ENCODE results near the gene DCTPP1.

Gene DCTPP1

DNA sequence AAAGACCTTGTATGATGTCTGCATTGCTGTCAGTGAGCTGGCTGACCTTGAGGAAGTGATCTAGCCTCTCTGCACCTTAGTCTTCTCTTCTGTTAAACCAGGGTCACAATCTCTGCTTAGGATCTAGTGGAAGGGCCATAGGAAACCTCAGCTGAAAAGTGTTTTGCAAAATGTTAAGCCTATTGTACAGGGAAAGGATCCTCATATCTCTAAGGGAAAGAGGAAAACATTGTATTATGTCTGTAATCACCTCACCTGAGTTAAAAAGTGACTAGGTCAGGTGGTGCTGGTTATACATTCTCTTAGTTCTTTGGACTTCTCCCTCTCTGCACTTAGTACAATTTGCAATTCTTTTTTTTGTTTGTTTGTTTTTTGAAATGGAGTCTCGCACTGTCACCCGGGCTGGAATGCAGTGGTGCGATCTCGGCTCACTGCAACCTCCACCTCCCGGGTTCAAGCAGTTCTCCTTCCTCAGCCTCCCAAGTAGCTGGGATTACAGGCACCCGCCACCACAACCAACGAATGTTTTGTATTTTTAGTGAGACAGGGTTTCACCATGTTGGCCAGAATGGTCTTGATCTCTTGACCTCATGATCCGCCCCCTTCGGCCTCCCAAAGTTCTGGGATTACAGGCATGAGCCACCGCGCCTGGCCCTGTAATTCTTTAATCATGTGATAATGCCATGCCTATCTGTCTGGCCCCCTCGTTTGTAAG is 17.8 kb upstream of the DCTPP1 start:
- no peak for DNase-seq (ENCODE audit: low read depth, low spot score)

DNA sequence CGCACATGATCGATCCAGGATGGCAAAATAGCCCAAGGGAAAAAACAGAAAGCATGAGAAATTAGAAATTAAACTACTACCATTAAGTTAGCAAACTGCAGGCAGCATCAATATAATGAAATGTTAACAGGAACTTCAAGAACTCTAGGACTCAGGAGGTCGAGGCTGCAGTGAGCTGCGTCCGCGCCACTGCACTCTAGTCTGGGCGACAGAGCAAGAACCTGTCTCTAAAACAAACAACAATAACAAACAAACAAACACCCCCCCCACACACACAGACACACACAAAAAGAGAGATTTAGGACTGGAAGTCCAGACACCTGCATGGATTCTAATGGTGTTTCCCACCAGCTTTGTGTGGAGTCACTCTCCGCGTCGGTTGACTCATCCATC is 16.4 kb upstream of the DCTPP1 start:
- DNase-seq (ENCODE audit: low read depth, low spot score), result no peak

DNA sequence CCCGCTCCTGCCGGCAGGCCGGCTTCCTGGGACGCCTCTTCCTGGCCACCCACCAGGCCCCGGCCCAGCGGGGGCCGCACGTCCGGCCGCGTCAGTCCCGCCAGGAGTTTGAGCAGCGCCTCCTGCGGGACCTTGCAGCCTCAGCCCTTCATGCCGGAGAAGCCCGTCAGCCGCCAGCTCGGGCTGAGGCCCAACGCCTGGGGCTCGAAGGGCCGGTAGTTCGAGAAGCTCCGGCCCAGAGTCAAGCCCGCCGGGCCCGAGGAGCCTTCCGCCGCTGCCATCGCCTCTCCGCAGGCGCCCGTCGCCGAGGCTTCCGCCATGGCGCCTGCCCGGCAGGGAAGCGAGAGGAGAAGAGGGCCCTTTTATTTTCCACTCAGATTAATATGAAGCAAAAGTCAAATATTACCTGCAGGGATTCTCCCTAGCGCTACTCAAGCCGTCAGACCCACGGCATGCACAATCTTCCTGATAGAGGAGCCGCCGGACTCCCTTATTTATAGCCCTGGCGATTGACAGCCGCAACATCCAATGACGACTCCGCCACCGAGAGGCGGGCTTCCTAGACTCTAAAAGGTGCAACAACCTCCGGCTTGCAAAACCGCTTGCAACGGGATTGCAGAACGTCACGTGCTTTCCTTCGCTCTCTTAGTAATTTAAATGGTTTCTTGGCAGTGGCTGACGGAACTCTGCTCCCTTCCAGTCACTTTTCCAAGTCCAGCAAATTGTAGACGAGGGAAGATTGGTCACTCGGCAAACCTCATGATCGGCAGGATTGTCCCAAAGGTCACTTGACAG is 15.8 kb upstream of the DCTPP1 start, which contains the start of gene SEPHS2:
Gene SEPHS2, minus strand, starts transcription at position 467 of the 795 bp plus-strand sequence. Its CDS starts 147 bp downstream, at position 320.
- peak; percentile 98 for DNase-seq (ENCODE audit: low read depth, low spot score)

DNA sequence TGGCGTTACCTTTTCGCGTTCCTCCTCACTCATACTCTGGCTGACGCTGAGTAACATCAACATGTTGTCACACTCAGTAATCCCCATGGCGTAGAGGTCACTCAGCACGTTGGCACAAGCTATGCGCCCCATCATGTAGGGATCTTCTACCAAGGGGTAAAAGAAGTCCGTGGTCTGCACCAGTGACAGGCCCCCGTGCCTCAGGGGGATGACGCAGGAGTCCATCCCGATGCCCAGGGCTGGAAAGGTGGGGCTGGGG is 15.2 kb upstream of the DCTPP1 start:
- no peak for DNase-seq (ENCODE audit: low read depth, low spot score)

DNA sequence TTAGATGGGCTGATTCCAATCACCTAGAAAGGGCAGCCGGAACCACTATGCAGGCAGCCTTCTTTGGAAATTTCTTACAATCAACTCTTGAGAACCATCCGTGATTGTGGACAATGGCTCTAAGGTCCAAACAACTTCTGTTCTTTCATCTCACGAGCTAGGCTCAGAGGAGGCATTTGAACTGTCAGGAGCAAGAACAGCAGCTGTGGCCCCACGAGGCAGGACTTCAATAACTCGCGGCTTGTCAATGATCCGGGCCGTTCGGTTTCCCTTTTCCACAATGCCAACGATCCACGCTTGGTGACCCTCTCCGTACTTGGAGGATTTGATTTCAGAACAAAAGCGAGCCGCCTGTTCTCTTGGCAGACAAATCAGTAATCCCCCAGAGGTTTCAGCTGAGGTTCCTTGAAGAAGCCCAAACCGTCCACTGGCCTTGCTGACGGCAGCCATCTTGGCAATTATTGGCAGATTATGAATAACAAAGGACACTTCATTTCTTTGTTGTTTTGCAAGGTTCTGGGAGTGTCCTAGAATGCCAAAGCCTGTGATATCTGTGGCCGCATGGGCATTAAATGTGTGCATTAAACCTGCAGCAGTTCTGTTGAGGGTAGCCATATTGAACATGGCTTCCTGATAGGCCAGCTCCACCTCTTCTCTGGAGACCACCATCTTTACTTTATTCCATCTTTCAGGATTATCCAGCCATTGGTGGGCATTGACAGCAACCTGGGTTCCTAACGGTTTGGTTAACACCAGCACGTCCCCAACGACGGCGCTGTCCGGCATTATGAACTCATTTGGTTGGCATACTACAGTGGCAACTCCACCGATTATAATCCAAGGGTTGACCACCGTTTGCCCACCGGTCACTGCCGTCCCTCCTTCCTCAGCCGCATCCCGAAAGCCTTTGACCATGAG is 14.7 kb upstream of the DCTPP1 start:
- DNase-seq (ENCODE audit: low read depth, low spot score), result no peak

DNA sequence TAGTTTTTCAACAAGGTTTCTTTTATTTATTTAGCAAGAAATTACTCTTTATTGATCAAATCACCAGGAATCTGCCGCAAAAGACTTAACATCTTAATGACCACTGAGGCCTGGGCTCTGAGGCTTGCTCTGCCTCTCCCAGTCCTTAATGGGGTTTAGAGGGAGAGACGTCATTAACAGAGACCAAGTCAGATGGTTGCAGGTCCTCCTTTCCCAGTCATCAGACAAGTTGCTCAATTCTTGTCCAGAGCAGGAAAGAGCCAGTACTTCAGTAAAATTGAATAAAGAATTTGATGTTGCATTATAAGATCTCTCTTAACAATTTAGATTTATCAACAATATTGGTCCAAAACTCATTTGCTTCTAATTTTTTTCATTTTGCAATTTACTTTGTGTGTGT is 13.8 kb upstream of the DCTPP1 start:
- DNase-seq (ENCODE audit: low read depth, low spot score), result no peak

DNA sequence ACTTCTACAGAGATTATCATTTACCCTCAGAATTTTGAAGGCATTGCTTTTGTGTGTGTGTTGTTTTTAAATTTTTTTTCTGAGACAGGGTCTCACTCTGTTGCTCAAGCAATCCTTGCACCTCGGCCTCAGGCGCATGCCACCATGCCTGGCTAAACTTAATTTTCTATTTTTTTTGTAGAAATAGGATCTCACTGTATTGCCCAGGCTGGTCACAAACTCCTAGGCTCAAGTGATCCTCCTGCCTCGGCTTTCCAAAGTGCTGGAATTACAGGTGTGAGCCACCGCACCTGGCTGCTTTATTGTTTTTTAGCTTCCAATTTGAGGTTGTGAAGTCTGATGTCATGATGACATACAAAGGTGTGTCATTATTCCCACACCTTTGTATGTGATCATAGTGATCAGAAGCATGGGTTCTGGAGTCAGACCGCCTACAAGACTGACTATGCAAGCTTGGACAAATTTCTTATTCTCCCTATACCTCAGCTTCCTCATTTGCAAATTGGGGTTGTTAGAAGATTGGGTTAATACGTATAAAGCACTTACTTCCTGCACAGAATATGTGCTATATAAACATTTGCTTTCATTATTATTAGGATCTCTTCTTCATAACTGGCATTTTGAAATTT is 10.0 kb upstream of the DCTPP1 start:
- no peak for DNase-seq (ENCODE audit: low read depth, low spot score)

DNA sequence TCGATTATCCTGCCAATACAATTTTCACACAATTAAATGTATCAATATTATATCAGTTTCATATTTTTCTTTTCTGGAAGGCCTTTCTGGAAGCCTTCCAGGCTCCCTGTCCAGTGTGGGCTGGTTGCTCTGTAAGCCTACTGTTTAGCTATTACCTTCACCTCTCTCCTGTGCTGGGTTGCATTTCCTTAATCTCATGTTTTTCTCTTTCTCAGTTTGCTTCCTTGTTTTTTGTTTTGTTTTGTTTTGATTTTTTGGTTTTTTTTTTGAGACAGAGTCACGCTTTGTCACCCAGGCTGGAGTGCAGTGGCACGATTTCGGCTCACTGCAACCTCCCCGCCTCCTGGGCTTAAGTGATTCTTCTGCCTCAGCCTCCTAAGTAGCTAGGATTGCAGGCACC is 9.0 kb upstream of the DCTPP1 start:
- DNase-seq (ENCODE audit: low read depth, low spot score), result no peak

DNA sequence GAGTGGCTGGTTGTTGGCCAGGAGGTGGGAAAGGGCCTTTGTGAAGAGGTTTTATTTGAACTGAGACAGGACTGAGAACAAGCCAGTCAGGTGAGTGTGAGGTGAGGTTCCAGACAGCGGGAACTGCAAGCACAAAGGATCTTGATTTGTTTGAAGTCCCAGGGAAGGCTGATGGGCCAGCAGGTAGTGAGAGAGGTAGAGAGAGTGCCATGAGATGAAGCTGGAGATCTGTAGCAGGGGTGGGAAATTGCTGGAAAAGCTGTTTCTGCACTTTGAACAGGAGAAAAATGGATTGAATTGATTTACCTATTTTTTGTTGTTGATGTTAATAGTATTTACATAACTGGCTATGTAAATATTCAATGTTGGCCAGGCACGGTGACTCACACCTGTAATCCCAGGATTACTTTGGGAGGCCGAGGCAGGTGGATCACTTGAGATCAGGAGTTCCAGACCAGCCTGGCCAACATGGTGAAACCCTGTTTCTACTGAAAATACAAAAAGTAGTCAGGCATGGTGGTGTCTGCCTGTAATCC is 7.7 kb upstream of the DCTPP1 start:
- no peak for DNase-seq (ENCODE audit: low read depth, low spot score)

DNA sequence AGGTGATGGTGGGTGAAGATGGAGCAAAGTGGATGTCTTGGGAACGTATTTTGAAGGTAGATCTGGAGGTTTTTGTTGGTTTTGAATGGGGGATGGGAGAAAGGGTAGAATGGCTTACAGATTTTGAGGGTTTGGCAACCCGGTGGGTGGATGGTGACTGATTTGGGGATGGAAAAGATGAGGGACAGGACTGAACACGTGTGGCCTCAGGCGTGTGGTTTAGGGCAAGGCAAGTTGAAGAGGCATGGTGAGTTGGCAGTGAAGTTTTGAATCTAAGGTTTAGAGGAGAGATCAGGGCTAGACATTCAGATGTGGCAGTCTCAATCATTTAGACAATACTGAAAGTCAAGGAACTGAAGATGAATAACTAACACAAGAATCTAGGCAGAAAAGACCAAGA is 5.0 kb upstream of the DCTPP1 start:
- DNase-seq (ENCODE audit: low read depth, low spot score), result no peak

DNA sequence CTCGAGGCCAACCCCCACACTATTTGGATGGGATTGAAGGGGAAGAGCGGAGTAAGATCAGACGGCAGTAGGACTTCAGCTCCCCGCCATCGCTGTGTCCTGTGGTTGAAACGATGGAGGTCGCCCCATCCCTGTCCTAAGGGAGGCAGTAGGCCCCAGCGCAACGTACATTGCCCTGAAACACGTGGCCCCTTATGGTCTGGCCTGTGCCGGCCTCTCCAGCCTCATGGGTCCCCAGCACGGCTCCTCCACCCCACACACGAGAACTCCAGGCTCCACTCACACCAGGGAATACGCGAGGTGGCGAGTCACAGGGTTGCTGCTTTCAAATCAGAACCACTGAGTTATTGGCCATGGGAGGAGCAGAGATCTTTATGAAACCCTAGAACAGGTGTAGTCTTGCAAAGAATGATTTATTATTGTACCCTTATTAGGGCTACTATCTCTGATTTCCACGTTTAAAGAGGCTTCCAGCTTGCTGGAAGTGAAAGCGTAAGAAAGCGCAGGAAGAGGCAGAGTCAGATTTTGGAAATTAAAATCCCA is 669 bp upstream of the DCTPP1 start:
- DNase-seq (ENCODE audit: low read depth, low spot score), result no peak

DNA sequence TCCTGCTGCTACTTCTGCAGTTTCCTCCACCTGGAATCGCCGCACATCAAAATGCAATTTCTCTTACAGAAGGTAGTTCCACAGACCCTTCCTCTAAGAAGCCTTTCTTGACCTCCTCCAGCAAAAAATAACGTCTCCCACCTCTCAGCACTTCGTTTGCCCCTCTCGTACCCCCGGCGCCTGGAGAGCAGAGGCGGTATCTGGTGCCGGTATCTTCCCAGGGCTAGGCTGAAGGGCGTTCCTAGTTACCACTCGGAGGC is 482 bp downstream of the DCTPP1 start:
- no peak for DNase-seq (ENCODE audit: low read depth, low spot score)

DNA sequence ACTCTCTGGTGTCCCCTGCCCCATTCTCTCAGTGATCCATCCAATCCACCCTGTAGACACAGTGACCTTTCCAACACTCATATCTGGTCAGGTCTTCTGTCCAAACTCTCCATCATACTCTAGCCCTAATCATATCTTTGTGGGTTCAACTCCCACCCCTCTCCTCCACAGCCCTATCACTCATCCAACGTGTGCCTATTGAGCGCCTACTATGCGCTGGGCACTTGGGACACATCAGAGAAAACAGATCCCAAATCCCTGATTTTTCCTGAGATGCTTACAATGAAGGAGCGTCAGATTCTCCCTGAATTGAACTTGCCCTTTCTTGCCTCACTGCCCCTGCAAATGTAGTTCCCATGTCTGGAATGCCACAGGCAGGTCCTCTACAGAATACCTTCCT is 1.8 kb downstream of the DCTPP1 start:
- DNase-seq (ENCODE audit: low read depth, low spot score), result no peak

DNA sequence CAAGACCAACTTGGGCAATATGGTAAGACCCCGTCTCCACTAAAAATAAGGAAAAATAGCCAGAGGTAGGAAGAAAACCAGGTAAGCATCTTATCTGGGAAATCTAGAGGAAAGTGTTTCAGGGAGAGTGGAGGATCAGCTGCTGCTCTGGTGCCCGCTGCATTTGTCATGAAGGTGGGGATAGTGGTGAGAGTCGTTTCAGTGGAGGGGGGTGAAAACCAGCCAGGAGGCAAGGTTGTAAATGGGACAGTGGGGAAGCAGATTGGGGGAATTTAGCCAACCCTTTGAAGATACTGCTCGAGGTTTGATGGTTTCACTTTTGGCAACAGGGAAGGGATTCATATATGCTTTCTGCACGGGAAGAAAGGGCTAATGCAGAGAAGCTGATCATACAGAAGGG is 8.8 kb downstream of the DCTPP1 start:
- DNase-seq (ENCODE audit: low read depth, low spot score), result no peak

DNA sequence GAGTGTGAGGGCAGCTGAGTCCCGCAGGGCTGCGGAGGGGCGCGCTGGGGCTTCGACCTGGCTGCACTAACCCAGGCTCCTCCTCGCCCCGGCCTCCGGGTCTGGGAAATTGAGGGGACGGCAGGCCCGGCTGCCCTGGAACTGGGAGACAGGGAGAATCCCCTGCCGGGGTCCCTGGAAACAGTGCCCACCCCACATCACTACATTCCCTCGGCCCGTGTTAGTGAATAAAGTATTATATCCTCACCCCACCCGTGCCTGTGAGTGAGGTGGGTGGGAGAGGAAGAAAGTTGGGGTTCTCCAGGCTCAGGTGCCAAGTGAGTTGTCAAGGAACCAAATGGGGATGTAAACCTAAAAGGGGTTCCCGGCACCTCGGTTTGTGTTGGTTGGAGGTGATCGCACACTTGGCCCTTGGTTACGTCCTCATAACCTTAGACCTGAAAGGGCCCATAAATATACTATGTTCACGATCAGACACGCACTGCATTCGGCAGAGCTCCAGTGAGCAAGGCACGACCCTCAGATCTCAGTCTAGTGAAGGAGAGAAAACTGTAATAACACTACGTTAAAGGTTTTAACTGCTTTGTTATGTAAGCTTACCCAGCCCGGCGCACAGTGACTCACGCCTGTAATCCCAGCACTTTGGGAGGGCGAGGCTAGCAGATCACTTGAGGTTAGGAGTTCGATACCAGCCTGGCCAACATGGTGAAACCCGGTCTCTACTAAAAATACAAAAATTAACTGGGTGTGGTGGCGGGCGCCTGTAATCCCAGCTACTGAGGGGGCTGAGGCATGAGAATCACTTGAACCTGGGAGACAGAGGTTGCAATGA is 11.3 kb downstream of the DCTPP1 start:
- no peak for DNase-seq (ENCODE audit: low read depth, low spot score)

DNA sequence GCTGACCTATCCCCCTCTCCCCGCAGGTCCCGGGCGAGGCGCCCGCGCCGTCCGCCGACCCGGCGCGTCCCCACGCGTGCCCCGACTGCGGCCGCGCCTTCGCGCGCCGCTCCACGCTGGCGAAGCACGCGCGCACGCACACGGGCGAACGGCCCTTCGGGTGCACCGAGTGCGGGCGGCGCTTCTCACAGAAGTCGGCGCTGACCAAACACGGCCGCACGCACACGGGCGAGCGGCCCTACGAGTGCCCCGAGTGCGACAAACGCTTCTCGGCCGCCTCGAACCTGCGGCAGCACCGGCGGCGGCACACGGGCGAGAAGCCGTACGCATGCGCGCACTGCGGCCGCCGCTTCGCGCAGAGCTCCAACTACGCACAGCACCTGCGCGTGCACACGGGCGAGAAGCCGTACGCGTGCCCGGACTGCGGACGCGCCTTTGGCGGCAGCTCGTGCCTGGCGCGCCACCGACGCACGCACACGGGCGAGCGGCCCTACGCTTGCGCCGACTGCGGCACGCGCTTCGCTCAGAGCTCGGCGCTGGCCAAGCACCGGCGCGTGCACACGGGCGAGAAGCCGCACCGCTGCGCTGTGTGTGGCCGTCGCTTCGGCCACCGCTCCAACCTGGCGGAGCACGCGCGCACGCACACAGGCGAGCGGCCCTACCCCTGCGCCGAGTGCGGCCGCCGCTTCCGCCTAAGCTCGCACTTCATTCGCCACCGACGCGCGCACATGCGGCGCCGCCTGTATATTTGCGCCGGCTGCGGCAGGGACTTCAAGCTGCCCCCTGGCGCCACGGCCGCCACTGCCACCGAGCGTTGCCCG is 12.1 kb downstream of the DCTPP1 start:
- peak; percentile 98 for DNase-seq (ENCODE audit: low read depth, low spot score)

DNA sequence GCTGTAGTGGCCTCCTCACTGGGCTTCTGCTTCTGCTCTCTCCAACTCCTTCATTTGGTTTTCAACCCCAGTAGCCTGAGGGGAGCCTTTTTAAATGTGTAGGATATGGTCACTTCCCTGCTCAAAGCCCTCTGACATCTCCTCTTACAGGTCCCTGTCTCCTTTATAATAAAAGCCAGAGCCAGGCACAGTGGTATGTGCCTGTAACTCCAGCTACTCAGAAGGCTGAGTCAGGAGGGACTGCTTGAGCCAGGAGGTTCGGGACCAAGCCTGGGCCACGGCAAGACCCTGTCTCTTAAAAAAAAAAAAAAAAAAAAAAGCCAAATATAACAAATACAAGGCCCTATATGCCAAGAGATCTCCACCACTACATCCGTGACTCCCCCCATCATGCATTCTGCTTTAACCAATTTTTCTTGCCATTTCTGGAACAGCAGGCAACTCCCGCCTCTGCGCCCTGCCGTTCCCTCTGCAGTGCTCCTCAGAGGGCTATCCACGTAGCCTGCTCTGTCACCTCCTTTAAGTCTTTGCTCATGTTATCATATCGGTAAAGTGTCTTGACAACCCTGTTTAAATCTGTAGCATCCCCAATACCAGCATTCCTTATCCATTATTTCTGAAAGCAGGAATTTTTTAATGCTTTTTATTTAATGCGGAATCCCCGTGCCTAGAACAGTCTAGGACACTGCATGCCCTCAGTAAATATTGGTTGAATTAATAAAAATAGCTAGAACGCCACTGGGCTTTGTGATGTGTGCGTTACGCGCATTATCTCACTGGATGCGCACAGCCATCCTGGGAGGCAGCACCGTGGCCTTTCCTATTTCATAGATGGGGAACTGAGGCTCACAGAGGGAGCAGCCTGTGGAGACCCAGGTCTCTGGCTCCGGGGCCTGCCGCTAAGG is 13.0 kb downstream of the DCTPP1 start:
- peak; percentile 66 for DNase-seq (ENCODE audit: low read depth, low spot score)

DNA sequence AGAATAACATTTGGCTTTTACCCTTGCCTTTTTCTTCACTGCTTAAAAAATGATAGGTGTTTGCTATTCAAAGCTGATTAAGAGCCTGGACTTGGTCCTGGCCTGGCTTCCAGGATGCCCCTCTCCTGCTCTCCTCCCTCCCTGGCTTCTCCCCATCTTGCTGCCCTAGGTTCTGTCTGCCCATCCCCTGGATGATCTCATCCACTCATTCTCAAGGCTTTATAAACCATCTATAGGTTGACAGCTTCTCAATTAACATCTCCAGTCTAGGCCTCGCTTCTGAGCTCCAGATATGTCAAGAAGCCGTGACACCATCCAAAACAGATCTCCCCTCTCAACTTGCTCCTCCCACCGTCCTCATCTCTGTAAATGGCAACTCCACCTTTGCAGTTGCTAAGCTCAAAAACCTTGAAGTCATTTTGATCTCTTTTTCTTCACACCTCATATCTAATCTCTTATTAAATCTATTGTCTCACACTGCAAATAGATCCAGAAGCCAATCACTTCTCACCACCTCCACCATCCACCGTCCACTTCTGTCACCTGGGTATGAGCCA is 13.7 kb downstream of the DCTPP1 start:
- DNase-seq (ENCODE audit: low read depth, low spot score), result no peak

DNA sequence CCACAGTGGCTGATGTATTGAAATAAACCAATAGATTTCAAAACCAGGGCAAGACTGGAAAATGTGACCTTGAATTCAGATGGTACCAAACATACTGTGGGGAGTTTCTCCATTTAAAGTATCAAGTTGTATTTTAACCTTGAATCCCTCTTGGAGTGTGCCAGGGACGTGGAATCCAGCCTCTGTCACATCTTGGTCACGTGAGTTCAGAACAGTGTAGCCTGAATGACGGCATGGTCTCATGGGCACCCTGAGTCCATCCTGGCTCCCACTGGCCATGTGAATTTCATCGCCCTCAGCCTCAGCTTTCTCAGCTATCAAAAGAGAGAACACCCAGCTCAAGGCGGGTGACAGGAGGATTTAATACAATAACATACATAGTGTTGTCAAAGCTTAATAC is 15.7 kb downstream of the DCTPP1 start:
- DNase-seq (ENCODE audit: low read depth, low spot score), result no peak
